ENCODE results near the gene SLC6A11. TPM values are rescaled to one million over a fixed set of nuclear protein-coding genes. Genes with fewer than 3 reads are reported as not detected.

SLC6A11 gene
- total RNA-seq, 1 donor from 2014 or later: 0.49 TPM

DNA sequence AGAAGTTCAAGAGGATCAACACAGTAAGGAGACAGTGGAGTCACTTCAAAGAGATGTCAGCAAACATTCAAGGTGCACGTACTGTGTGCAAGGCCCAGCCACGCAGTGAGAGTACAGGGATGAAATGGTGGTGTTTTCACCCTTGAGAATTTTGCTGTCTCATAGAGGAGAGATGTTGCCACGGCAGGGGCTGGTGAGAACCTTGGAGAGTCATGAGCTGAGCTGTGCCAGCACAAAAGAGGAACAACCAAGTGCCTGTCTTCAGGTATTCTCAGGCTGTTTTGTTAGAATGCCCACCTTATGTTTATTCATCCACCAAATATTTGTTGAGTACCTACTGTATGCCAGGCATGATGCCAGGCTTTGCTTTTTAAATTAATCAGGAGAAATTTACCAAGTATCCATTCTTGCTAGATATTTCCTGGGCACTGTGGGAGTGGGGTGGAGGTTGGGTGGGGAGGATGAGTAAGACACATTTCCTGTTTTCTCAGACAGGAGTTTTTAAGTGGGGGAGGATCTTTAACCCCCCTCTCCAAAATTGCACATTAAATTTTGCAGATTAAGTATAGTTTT lies 72.6 kb downstream of the SLC6A11 start:
- DNase-seq: no peak

DNA sequence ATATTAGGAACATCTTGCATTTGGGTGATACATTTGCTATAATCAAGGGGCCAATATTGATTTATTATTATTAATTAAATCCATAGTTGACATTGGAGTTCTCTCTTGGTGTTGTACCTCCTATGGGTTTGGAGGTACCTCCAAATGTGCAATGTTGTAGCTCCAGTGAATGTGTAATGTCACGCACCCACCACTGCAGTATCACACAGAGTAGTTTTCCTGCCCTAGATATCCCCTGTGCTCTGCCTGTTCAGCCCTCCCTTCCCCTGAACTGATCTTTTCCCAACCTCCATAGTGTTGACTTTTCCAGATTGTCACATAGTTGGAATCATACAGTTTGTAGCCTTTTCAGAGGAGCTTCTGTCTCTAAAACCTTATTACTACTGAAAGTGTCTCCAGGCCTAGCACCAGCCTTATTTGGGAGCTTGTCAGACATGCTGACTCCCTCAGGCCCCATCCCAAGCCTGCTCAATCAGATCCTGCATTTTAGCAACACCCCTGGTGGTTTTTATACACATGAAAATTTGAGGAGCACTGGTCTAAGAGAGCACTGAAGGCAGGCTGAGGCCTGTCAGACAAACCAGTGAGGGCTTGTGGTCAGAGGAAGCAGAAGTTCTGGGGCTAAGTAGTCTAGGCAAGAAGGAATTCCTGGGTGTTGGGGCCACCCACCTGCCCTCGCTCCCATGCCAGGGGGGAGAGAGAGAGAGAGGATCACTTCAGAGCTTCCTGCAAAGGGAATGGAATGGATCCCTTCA lies 73.4 kb downstream of the SLC6A11 start:
- no peak for DNase-seq

DNA sequence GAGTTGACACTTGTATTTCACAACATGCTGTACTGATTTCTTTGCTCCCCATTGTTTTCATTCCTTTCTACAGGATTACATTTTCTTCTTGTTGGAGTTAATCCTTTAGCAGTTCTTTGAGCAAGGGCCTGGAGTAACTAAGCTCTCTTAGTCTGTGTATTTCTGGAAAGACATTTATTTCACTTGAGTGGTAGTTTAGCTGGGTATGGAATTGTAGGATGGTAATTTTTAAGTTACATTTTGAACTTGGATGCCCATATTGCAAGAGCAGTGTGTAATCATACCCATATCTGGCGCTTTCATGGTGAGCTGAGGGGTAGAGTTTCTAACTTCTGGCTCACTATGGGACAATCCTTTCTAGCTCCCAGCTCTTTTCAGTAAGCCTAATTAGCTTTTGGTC lies 74.6 kb downstream of the SLC6A11 start:
- no peak for DNase-seq

DNA sequence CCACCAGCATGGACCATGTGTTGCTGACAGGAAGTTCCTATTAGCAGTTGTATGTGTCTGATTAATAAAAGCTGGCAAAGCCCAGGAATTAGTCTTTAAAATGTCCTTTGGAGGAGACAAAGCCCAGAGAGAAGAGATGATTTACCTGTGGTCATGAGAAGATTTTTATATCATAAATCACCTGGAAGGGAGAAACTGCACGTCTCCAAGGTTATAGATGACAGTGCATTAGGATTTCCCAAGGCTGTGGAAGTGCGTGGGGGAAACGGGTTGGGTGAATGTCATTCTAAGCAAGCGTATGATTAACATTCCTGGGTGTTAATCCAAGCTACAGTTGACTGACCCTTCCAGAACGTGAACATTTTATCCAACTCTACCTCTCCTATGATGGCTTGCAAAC lies 76.6 kb downstream of the SLC6A11 start:
- DNase-seq: no peak

DNA sequence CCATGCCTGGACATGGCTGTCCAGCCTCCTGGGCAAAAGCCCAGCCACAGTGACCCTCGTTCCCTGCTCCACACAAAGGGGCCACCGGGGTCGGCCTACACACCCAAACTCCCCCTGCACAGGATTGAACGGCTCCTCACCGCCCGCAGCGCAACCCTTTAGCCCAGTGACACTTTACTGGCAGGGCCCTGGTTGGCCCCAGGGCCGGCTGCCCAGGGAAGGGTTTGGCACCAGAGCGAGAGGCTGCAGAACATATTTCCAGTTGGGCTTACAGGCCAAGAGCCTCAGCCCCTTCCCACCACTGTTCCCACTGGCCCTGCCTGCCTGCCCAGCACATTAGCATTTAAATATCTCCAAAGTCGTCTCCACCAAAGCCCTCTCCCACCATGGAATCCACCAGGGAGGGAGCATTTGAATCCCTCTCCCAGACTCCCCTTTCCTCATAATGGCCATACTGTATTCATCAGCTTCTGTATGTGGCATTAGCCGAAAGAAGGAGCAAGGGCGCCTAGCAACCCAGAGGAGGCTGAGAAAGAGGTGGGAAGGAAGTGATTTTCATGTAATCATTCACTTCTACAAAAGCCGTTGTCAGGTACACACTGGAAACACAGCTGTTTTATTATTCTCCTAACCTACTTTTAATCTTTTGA lies 85.4 kb downstream of the SLC6A11 start:
- no peak for DNase-seq

DNA sequence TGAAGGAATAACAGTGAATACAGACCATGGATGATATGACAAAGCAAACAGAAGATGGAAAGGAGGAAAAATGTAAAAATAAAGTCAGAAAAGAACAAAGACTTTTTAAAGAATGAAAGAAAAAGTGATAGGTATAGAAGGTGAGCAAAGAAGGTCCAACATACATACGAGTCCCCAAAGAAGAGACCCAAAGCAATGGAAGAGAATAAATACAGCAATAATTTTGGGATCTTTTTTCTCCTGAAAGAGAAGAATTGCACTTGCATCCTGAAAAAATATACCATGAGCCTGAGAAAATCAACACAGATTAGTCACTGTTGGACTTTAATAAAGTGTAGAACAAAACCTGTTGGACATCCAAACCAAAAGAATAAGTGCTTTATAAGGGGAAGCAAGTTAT lies 91.2 kb downstream of the SLC6A11 start:
- no peak for DNase-seq

DNA sequence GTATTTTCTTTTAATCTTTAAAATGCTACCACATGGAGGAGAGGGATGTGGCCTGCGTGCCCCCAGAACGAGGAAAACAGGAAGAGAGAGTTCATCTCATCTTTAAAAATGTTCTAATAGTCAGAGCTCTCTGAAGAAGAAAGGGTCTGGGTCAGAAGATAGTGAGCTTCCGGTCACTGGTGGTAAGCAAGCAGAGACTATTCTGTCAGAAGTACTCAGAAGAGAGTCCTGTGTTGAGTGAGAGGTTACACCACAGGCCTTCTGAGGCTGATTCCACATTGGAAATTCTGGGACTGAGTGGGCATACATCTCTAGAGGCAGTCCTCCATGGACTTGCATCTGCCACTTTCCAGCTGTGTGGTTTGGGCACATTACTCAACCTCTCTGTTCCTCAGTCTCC lies 94.3 kb downstream of the SLC6A11 start:
- DNase-seq: no peak

DNA sequence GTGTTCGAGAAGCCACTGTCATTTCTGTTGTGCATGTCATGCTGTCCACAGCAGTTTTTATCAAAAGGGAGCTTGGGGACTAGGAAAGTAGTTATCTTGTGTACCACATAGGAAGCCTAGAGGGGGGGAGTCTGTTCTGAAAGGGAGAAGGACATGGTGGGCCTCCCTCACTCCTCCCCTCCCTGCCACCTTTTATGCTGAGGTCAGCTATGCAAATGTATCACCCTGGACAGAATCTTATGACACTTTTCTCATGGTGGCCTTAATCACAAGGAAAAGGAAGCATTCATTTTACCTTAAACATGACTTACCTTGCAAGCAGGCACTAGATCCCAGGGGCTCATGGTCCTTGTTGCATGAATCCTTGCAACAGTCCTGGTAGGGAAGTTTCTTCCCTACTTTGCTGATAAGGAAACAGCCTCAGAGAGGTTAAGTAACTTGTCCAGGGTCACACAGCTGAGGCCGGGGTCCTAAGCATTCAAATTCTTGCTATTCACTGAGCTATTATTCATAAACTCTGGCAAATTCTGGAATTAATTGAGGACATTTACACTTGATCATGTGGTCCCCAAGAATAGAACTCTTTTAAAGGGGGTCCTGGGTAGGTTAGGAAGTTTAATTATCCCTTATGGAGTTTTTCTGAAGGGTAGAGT lies 95.4 kb downstream of the SLC6A11 start:
- no peak for DNase-seq

DNA sequence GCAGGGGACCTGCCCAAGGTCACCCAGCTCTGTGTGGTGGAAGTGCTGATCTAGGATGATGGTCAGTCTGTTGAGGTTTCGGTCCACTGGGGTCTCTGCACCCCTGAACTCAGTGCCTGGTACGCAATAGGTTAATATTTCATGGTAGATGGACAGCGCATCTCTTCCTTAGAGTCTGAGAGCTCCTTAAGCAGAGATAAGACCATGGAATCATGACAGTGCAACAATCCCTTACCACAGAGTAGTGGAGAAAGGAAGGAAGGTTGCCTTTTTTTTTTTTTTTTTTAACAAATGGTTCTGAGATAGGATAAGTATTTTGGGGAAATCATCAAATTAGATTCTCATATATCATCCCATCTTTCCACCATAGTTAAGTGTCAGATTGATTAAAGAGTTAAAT lies 96.8 kb downstream of the SLC6A11 start:
- no peak for DNase-seq

DNA sequence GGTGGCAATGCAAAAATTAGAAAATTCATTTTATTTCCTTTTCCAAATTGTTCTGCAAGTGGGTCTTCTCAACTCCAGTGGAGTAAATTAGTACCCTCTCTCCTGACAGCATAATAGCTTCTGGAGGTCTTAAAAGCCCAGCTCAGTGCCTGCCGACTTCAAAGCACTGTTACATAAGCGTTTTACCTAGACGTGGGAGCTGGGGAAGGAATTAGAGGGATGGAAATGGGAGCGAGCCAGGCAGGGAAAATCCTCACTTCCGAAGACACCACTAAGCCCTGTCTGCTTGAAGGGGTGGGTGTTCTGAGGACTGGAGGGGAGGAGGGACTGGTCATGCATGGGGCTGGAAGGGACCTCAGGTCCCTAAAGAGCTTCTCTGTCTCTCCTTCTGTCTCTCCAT lies 99.3 kb downstream of the SLC6A11 start:
- DNase-seq: no peak

DNA sequence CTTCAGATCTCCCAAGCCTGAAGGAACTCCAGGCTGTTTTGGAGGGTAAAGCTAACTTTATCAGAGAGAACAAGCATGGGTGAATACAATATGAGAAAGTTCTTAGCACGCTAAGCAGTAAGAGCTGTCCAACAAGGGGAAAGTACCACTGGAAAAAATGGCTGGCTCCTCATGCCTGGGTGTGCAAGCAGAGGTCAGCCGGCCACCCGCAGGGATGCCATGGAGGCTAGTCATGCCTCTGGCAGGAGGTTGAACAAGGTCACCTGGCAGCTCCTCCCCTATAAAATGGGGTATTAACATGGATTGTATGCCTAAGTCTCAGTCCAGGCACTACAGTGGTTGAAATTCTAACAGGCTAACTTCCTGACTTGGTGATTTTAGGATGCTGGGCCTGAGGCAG lies 101.1 kb downstream of the SLC6A11 start:
- no peak for DNase-seq

DNA sequence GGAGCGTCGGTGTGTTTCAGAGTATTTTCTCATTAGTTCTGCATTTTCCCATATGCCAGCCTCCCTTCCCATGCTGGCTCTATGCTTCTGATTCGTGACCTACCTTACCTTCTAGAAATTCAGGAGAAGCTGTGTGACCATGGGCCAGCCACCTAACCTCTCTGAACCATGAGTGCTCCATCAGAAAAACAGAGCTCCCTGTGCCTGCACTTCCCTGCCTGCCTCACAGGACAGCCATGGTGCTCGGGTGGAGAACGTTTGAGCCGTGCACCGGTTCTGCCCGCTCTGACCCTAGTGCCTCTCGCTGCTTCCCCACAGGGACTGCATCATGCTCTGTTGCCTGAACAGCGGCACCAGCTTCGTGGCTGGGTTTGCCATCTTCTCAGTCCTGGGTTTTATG lies 102.0 kb downstream of the SLC6A11 start:
- DNase-seq: no peak

DNA sequence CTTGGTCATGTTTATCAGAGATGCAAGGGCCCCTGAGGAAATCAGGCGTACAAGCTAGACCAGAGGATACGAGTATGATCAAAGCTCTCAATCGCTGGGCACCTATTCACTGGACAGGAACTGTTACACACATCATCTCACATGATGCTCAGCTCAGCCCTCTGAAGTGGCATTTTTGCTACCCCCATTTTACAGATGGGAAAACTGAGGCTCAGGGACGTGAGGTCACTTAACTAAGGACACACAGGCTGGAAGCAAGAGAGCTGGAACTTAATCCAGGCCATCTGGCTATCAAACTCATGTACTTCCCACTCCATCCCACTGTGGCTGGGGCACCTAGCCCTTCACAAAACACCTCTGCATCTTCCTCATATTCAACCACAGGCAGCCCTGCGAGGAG lies 103.6 kb downstream of the SLC6A11 start:
- DNase-seq: no peak

DNA sequence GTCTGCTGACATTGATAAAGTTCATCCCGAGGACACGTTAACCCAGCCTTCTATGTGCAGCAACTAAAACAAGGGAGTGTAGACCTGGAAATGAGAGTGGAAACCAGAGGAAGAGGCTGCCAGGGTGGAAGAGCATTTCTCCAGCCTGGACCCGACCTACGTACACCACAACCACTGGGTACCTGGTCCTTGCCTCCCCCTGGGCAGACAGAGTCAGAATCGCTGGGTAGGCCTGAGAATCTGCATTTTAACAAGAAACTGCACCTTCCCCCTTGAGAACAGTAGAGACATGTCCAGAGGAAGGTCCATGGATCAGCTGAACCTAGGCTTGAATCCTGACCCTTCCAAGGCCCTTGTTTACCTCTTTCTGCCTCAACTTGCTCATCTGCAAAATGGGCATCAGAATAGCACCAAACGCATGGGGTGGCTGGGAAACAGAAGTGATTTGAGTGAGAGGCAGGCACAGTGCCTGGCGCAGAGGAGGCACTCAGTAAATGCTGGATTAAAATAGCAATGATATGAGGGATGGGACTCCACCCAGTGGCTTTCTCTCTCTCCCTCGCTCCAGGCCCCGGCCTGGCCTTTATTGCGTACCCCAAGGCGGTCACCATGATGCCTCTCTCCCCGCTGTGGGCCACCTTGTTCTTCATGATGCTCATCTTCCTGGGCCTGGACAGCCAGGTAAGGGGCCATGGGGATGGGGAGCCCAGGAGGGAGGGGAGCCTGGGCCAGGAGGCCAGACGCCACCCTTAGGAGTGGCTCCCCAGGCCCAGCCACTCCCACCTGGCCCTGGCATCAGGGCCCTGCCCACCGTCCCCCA lies 109.6 kb downstream of the SLC6A11 start:
- DNase-seq: no peak

DNA sequence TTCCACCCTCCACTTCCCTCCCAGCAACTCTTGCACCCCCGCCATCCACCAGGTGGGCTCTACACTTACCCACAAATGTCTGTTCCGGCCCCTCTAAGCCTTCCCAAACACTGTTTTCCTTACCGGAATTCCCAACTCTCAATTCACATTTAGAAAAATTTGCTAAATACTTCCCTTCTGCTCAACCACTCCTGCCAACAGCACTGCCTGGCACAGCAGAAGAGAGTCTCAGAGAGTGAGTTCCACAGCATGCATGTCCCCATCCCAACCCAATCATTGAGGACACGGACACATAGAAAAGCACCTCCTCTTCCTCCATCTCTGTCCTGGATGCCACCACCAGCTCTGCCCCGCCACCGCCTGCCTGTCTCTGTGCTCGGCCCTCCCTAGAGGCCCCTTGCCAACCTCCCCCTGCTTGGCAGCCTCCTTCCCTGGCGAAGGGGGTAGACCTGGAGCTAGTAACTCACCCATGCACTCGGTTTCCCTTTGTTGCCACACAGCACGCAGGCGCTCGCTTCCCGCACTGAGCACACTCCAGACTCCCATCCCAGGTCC lies 110.3 kb downstream of the SLC6A11 start:
- DNase-seq: no peak

DNA sequence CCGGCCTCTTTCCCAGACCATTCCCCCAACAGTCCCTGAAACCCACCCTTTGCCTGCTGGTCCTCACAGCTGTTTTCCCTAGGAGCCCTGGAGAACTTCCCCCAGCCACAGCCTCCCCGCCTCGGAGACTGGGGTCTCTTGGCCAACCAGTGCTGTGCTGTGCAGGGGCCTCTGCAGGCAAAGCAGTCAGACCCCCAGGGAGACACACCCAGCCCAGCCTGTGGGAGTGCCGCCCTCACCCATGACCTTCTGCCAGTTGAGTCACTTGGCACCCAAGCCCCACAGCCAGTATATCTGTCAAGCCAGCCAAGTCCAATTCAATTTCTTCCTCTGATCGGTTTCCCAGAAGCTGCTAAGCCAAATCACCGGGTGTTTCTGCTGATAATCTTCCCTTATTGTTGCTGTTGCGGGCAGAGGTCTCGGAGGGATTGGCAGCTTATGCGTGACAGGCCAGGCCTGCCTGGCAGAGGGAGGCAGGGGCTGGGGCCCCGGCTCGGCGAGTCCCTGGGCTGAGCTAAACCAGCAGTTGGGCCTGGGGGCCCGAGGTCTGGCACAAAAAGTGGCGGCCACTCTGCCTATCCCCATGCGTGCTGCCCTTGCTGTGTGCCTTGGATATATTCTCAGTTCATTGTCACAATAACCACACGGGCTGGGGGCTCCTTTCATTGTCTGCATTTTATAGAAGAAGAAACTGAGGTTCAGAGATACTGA lies 110.9 kb downstream of the SLC6A11 start:
- no peak for DNase-seq

DNA sequence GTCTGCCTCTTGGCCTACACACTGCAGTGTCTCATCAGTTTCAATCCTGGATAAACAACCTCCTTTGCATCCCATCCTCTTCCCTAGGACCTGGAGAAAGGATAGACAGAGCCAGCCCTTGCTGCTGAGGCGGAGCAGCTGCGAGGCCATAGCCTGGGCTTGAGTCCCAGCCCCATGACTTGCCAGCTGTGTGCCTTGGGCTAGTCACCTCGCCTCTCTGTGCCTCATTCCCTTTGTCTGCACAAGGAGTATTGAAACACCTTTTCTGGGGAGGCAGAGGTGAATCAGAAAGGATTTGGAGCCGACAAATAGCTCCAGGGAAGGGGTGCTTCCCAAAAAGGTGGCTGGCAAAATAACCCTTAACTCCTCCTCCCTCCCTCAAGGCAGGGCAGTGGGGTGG lies 111.5 kb downstream of the SLC6A11 start:
- no peak for DNase-seq

DNA sequence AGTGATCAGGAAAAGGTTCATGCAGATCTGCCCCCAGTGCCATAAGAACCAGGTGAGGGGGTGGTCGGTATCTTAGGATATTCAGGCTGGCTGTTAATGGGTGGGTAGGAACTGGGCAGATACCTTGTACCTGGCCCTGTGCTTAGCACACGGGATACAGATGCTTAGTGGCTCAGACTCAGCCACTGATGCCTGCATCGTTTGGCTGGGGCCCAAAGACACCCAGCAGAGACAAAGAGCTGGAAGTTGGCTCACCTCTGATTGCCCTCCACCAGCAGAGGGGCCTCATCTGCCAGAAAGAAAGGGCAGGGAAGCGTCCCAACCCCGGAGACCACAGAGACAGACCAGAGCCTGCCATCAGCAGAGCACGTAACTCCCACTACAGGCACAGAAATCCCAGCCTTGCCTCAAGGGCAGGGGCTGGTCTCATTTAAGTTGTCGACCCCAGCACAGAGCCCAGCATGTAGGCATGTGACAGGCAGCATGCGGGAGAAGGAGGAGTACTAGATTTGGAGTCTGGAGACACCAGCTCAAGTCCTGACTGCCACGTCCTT lies 112.5 kb downstream of the SLC6A11 start:
- DNase-seq: no peak

DNA sequence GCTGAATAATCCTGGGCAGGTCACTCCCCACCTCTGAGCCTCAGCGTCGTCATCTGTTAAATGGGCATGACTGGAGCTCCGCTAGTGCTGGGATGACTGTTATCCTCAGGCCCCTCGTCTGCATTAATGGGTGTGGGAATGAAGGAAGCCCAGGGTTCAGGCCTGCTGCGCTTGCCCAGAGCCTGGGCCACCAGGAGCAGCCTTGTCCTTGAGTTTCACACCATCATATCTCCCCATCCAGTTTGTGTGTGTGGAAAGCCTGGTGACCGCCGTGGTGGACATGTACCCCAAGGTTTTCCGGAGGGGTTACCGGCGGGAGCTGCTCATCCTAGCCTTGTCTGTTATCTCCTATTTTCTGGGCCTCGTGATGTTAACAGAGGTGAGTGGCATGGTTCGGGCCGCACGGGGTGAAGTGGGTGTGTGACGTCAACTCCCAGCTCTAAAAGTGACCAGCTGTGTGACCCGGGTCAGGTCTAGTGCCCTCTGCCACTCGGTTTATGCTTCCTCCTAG lies 113.0 kb downstream of the SLC6A11 start:
- DNase-seq: no peak

DNA sequence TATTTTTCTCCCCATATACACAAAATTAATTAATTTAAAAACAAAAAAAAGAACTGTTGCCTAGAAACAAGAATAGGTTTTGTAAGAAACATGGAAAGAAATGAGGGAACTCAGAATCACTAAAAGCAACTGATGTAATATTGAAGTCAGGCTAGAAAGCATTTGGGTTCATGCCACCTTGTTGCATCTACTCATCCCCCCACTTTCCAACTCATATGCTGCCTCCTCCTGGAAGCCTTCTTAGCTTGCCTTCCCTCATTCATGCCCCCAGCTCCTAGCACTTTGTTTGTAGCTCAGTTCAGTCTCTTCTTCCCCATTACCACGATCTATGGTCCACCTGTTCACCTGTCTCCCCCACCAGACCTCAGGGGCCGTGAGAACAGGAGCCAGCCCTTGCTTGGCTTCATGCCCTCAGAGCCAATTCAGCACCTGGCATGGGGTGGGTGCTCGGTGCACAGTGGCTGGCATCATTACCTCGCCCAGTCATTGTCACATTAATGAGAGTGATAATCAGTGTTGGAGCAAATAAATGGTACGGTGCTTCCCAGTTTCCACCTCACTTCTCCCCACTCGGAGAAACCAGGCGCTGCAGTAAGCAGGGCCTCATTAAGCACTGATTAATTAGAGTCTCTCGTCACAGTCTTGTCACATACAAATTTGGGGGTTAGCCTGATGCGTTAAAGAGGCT lies 114.1 kb downstream of the SLC6A11 start:
- no peak for DNase-seq
